ENCODE measurements around the gene SFXN2. TPM values are rescaled to one million over a fixed set of nuclear protein-coding genes. Genes with fewer than 3 reads are reported as not detected.

The SFXN2 gene
- polyA plus RNA-seq, 1 of the 3 experiments (the other 2 are of a cell fraction), result 10.2 TPM

DNA sequence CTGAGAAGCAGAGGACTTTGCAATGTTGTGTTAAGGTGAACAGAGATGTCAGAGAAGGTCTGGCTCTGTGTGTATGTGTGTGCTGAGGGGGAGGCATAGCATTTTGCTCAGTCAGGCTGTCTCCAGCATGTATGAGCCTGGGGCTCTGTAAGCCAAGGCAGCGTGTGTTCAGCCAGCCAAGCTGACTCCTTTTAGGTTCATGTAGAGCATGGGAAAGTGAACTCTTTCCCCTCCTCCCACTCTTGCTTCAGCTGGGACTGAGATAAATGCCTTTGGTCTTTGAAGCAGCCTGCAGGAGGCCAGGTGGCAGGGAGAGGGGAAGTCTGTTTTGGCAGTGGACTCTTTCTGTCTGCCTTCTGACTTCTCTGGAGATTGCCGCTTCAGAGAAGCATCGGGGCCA lies 3.8 kb downstream of the SFXN2 start:
- no peak overlapping the region for H3K4me2 ChIP-seq
- POLR2A ChIA-PET, result no interaction called here
- H3K27ac ChIP-seq (ENCODE audit: low read depth in 2 of 2, low read length in 1 of 2), result no peak overlapping the region

DNA sequence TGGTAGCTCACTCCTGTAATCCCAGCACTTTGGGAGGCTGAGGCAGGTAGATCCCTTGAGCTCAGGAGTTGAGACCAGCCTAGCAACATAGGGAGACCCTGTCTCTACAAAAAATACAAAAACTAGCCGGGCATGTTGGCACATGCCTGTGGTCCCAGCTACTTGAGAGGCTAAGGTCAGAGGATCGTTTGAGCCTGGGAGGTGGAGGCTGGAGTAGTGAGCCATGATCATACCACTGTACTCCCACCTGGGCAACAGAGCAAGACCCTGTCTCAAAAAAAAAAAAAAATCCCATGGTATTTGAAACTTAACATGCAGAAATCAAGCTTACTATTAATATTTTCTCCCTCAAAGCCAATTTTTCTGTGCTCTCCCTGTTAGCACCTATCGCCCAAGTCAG lies 5.9 kb downstream of the SFXN2 start:
- H3F3A ChIP-seq (replicated peaks; ENCODE audit: insufficient read depth), result no peaks in the 10 kb centered on the region
- H3K4me2 ChIP-seq, result no peak overlapping the region
- H3K27ac ChIP-seq (ENCODE audit: low read depth in 2 of 2, low read length in 1 of 2), result no peak overlapping the region
- no peak overlapping the region for H2AFZ ChIP-seq (ENCODE audit: low read depth)
- ChIA-PET CTCF (interaction anchor here (1.2 to 1.4 kb wide), 2 partner anchors 42 to 197 kb away, joined by 3 to 4 read pairs; no protein-coding TSS in a partner anchor), POLR2A (no interaction called here)
- no peaks in the 10 kb centered on the region for H3K27me3 ChIP-seq (ENCODE audit: insufficient read depth)
- TF ChIP-seq, protein P1, sequence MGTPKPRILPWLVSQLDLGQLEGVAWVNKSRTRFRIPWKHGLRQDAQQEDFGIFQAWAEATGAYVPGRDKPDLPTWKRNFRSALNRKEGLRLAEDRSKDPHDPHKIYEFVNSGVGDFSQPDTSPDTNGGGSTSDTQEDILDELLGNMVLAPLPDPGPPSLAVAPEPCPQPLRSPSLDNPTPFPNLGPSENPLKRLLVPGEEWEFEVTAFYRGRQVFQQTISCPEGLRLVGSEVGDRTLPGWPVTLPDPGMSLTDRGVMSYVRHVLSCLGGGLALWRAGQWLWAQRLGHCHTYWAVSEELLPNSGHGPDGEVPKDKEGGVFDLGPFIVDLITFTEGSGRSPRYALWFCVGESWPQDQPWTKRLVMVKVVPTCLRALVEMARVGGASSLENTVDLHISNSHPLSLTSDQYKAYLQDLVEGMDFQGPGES (IDR thresholded peaks at IDR 0.05; ENCODE audit: low read depth, low read length), result no peak
- TF ChIP-seq, protein P2, sequence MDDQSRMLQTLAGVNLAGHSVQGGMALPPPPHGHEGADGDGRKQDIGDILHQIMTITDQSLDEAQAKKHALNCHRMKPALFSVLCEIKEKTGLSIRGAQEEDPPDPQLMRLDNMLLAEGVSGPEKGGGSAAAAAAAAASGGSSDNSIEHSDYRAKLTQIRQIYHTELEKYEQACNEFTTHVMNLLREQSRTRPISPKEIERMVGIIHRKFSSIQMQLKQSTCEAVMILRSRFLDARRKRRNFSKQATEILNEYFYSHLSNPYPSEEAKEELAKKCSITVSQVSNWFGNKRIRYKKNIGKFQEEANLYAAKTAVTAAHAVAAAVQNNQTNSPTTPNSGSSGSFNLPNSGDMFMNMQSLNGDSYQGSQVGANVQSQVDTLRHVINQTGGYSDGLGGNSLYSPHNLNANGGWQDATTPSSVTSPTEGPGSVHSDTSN (IDR thresholded peaks at IDR 0.05), result no peak
- TF ChIP-seq, protein P3, sequence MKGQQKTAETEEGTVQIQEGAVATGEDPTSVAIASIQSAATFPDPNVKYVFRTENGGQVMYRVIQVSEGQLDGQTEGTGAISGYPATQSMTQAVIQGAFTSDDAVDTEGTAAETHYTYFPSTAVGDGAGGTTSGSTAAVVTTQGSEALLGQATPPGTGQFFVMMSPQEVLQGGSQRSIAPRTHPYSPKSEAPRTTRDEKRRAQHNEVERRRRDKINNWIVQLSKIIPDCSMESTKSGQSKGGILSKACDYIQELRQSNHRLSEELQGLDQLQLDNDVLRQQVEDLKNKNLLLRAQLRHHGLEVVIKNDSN (IDR thresholded peaks at IDR 0.05; ENCODE audit: borderline replicate concordance, low read depth), result no peak
- TF ChIP-seq FOXJ3 (CRISPR knock-in tag; IDR thresholded peaks at IDR 0.05) (no peak), RFX5 (IDR thresholded peaks at IDR 0.05; ENCODE audit: low read length) (no peak), GABPA (IDR thresholded peaks at IDR 0.05; ENCODE audit: low read depth) (no peak)
- TF ChIP-seq, protein P4, sequence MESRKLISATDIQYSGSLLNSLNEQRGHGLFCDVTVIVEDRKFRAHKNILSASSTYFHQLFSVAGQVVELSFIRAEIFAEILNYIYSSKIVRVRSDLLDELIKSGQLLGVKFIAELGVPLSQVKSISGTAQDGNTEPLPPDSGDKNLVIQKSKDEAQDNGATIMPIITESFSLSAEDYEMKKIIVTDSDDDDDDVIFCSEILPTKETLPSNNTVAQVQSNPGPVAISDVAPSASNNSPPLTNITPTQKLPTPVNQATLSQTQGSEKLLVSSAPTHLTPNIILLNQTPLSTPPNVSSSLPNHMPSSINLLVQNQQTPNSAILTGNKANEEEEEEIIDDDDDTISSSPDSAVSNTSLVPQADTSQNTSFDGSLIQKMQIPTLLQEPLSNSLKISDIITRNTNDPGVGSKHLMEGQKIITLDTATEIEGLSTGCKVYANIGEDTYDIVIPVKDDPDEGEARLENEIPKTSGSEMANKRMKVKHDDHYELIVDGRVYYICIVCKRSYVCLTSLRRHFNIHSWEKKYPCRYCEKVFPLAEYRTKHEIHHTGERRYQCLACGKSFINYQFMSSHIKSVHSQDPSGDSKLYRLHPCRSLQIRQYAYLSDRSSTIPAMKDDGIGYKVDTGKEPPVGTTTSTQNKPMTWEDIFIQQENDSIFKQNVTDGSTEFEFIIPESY (IDR thresholded peaks at IDR 0.05; ENCODE audit: borderline replicate concordance, low read depth), result no peak
- WGBS (ENCODE audit: low lambda C conversion rate), result 100% methylated on average over 3 of the region's 3 CpGs
- peaks cover 3% of the 10 kb centered on the region in 2 experiments for H3K36me3 ChIP-seq (replicated peaks in 1 of 2; ENCODE audit: control insufficient read depth in 1 of 2, insufficient read depth in 2 of 2, low read length in 1 of 2)
- peaks cover 0 to 10% of the 10 kb centered on the region in 2 experiments; a peak in 3 of 4 replicates for H3K4me1 ChIP-seq (ENCODE audit: control insufficient read depth in 1 of 2, insufficient read depth in 2 of 2, low read depth in 1 of 2, low read length in 1 of 2)
- H3K4me3 ChIP-seq (ENCODE audit: low read depth in 2 of 2, low read length in 1 of 2), result no peak overlapping the region
- no peak overlapping the region for H3K9ac ChIP-seq
- no peaks in the 10 kb centered on the region for H3K9me2 ChIP-seq
- DNase-seq, result no peak
- H3K79me2 ChIP-seq (ENCODE audit: insufficient read depth), result peaks cover 21% of the 10 kb centered on the region
- no peaks in the 10 kb centered on the region for H3K9me3 ChIP-seq
- no peaks in the 10 kb centered on the region for H4K20me1 ChIP-seq (ENCODE audit: insufficient read depth)

More for the DNA sequence above, 3.8 kb downstream of the SFXN2 start:
- H4K20me1 ChIP-seq (ENCODE audit: insufficient read depth), result no peaks in the 10 kb centered on the region
- TF ChIP-seq EZH2phosphoT487 (IDR thresholded peaks at IDR 0.05; ENCODE audit: borderline replicate concordance, low read depth), result no peak
- TF ChIP-seq, protein P5, sequence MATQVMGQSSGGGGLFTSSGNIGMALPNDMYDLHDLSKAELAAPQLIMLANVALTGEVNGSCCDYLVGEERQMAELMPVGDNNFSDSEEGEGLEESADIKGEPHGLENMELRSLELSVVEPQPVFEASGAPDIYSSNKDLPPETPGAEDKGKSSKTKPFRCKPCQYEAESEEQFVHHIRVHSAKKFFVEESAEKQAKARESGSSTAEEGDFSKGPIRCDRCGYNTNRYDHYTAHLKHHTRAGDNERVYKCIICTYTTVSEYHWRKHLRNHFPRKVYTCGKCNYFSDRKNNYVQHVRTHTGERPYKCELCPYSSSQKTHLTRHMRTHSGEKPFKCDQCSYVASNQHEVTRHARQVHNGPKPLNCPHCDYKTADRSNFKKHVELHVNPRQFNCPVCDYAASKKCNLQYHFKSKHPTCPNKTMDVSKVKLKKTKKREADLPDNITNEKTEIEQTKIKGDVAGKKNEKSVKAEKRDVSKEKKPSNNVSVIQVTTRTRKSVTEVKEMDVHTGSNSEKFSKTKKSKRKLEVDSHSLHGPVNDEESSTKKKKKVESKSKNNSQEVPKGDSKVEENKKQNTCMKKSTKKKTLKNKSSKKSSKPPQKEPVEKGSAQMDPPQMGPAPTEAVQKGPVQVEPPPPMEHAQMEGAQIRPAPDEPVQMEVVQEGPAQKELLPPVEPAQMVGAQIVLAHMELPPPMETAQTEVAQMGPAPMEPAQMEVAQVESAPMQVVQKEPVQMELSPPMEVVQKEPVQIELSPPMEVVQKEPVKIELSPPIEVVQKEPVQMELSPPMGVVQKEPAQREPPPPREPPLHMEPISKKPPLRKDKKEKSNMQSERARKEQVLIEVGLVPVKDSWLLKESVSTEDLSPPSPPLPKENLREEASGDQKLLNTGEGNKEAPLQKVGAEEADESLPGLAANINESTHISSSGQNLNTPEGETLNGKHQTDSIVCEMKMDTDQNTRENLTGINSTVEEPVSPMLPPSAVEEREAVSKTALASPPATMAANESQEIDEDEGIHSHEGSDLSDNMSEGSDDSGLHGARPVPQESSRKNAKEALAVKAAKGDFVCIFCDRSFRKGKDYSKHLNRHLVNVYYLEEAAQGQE (IDR thresholded peaks at IDR 0.05; ENCODE audit: low read depth, low read length), result no peak
- TF ChIP-seq RCOR1 (IDR thresholded peaks at IDR 0.05; ENCODE audit: low read length), result no peak
- no peak for TF ChIP-seq FOXM1 (IDR thresholded peaks at IDR 0.05; ENCODE audit: low read depth)
- TF ChIP-seq GATA2 (CRISPR knock-in tag; IDR thresholded peaks at IDR 0.05), result no peak
- no peak for TF ChIP-seq SMC3 (IDR thresholded peaks at IDR 0.05; ENCODE audit: low read depth, low read length)
- no peak for TF ChIP-seq RAD21 (IDR thresholded peaks at IDR 0.05; ENCODE audit: low read length)
- TF ChIP-seq TEAD4 (IDR thresholded peaks at IDR 0.05; ENCODE audit: borderline replicate concordance, insufficient read depth), result no peak
- TF ChIP-seq, protein P4 (IDR thresholded peaks at IDR 0.05; ENCODE audit: borderline replicate concordance, low read depth), result no peak
- TF ChIP-seq FOXJ3 (CRISPR knock-in tag; IDR thresholded peaks at IDR 0.05), result no peak
- no peak for TF ChIP-seq JUND (IDR thresholded peaks at IDR 0.05)
- H3F3A ChIP-seq (replicated peaks; ENCODE audit: insufficient read depth), result peaks cover 1% of the 10 kb centered on the region
- H2AFZ ChIP-seq (ENCODE audit: low read depth), result no peak overlapping the region
- peaks cover 0 to 3% of the 10 kb centered on the region in 2 experiments for H3K36me3 ChIP-seq (replicated peaks in 1 of 2; ENCODE audit: control insufficient read depth in 1 of 2, insufficient read depth in 2 of 2, low read length in 1 of 2)
- peaks cover 16% of the 10 kb centered on the region for H3K79me2 ChIP-seq (ENCODE audit: insufficient read depth)
- peaks cover 0 to 14% of the 10 kb centered on the region in 2 experiments; a peak in 3 of 4 replicates for H3K4me1 ChIP-seq (ENCODE audit: control insufficient read depth in 1 of 2, insufficient read depth in 2 of 2, low read depth in 1 of 2, low read length in 1 of 2)
- H3K9me2 ChIP-seq, result no peaks in the 10 kb centered on the region
- no peaks in the 10 kb centered on the region for H3K9me3 ChIP-seq
- H3K9ac ChIP-seq, result no peak overlapping the region
- no peak for DNase-seq
- 95% methylated on average over 3 of the region's 3 CpGs for whole genome bisulfite sequencing (ENCODE audit: low lambda C conversion rate)
- no peak overlapping the region for H3K4me3 ChIP-seq (ENCODE audit: low read depth in 2 of 2, low read length in 1 of 2)
- CTCF ChIA-PET, result no interaction called here
- no peaks in the 10 kb centered on the region for H3K27me3 ChIP-seq (ENCODE audit: insufficient read depth)
